ENCODE data around the gene PFDN4.

Gene PFDN4

GRCh38 chr20:54168961-54169862 is 38.7 kb upstream of the PFDN4 start:
- Histone ChIP-seq H3K27ac (ENCODE audit: low read length) (no peak overlapping the region), H3K27me3 (ENCODE audit: insufficient read depth, low read length, poor library complexity) (peaks cover 58% of the 10 kb centered on the region), H3K4me2 (ENCODE audit: insufficient read depth, low read length) (no peak overlapping the region)

GRCh38 chr20:54170026-54170471 is 37.8 kb upstream of the PFDN4 start:
- no peaks in the 10 kb centered on the region for H3K79me2 ChIP-seq (ENCODE audit: insufficient read depth, low read length)
- H3K4me2 ChIP-seq (ENCODE audit: insufficient read depth, low read length) = no peak overlapping the region
- no peaks in the 10 kb centered on the region for H4K20me1 ChIP-seq (ENCODE audit: insufficient read depth, low read length)
- H3K27me3 ChIP-seq (ENCODE audit: insufficient read depth, low read length, poor library complexity) = peaks cover 57% of the 10 kb centered on the region
- DNase-seq = no peak
- H3K4me3 ChIP-seq (ENCODE audit: low read depth in 1 of 2, low read length in 2 of 2) = no peak overlapping the region
- H2AFZ ChIP-seq (ENCODE audit: low read depth, low read length) = no peak overlapping the region
- no peaks in the 10 kb centered on the region for H3K4me1 ChIP-seq (ENCODE audit: insufficient read depth, low read length)
- no peak for ATAC-seq (ENCODE audit: insufficient read depth, low read depth)
- no peaks in the 10 kb centered on the region for H3K36me3 ChIP-seq (ENCODE audit: insufficient read depth, low read length)
- no peaks in the 10 kb centered on the region for H3K9me3 ChIP-seq (ENCODE audit: insufficient read depth, low read length, severe bottlenecking)
- TF ChIP-seq, protein P1, sequence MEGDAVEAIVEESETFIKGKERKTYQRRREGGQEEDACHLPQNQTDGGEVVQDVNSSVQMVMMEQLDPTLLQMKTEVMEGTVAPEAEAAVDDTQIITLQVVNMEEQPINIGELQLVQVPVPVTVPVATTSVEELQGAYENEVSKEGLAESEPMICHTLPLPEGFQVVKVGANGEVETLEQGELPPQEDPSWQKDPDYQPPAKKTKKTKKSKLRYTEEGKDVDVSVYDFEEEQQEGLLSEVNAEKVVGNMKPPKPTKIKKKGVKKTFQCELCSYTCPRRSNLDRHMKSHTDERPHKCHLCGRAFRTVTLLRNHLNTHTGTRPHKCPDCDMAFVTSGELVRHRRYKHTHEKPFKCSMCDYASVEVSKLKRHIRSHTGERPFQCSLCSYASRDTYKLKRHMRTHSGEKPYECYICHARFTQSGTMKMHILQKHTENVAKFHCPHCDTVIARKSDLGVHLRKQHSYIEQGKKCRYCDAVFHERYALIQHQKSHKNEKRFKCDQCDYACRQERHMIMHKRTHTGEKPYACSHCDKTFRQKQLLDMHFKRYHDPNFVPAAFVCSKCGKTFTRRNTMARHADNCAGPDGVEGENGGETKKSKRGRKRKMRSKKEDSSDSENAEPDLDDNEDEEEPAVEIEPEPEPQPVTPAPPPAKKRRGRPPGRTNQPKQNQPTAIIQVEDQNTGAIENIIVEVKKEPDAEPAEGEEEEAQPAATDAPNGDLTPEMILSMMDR (IDR thresholded peaks at IDR 0.05; ENCODE audit: borderline replicate concordance, extremely low read depth, low read length, poor library complexity, severe bottlenecking) = no peak
- TF ChIP-seq EZH2 (IDR thresholded peaks at IDR 0.05; ENCODE audit: borderline replicate concordance, low read depth, low read length, severe bottlenecking) = no peak
- no peak overlapping the region for H3K27ac ChIP-seq (ENCODE audit: low read length)
- no peak overlapping the region for H3K9ac ChIP-seq (ENCODE audit: low read depth, low read length)

More at GRCh38 chr20:54168961-54169862, 38.7 kb upstream of the PFDN4 start:
- H3K9me3 ChIP-seq (ENCODE audit: insufficient read depth, low read length, severe bottlenecking) = no peaks in the 10 kb centered on the region
- H3K9ac ChIP-seq (ENCODE audit: low read depth, low read length) = no peak overlapping the region
- no peak overlapping the region for H2AFZ ChIP-seq (ENCODE audit: low read depth, low read length)
- no peaks in the 10 kb centered on the region for H3K4me1 ChIP-seq (ENCODE audit: insufficient read depth, low read length)
- no peaks in the 10 kb centered on the region for H3K79me2 ChIP-seq (ENCODE audit: insufficient read depth, low read length)
- DNase-seq = no peak
- no peak overlapping the region for H3K4me3 ChIP-seq (ENCODE audit: low read depth in 1 of 2, low read length in 2 of 2)
- ATAC-seq (ENCODE audit: insufficient read depth, low read depth) = no peak
- no peaks in the 10 kb centered on the region for H3K36me3 ChIP-seq (ENCODE audit: insufficient read depth, low read length)
- H4K20me1 ChIP-seq (ENCODE audit: insufficient read depth, low read length) = no peaks in the 10 kb centered on the region
- no peak for TF ChIP-seq EZH2 (IDR thresholded peaks at IDR 0.05; ENCODE audit: borderline replicate concordance, low read depth, low read length, severe bottlenecking)

GRCh38 chr20:54170963-54171362 is 36.9 kb upstream of the PFDN4 start:
- Histone ChIP-seq H3K4me2 (ENCODE audit: insufficient read depth, low read length) (no peak overlapping the region), H2AFZ (ENCODE audit: low read depth, low read length) (no peak overlapping the region), H3K27me3 (ENCODE audit: insufficient read depth, low read length, poor library complexity) (peaks cover 50% of the 10 kb centered on the region), H3K36me3 (ENCODE audit: insufficient read depth, low read length) (no peaks in the 10 kb centered on the region), H3K4me3 (ENCODE audit: low read depth in 1 of 2, low read length in 2 of 2) (no peak overlapping the region), H3K9ac (ENCODE audit: low read depth, low read length) (no peak overlapping the region), H4K20me1 (ENCODE audit: insufficient read depth, low read length) (no peaks in the 10 kb centered on the region), H3K4me1 (ENCODE audit: insufficient read depth, low read length) (no peaks in the 10 kb centered on the region), H3K27ac (ENCODE audit: low read length) (no peak overlapping the region), H3K79me2 (ENCODE audit: insufficient read depth, low read length) (no peaks in the 10 kb centered on the region), H3K9me3 (ENCODE audit: insufficient read depth, low read length, severe bottlenecking) (no peaks in the 10 kb centered on the region)
- DNase-seq (no peak), ATAC-seq (ENCODE audit: insufficient read depth, low read depth) (no peak)
- no peak for TF ChIP-seq EZH2 (IDR thresholded peaks at IDR 0.05; ENCODE audit: borderline replicate concordance, low read depth, low read length, severe bottlenecking)
- TF ChIP-seq, protein P1 (IDR thresholded peaks at IDR 0.05; ENCODE audit: borderline replicate concordance, extremely low read depth, low read length, poor library complexity, severe bottlenecking) = no peak

GRCh38 chr20:54172532-54172855 is 35.4 kb upstream of the PFDN4 start:
- Histone ChIP-seq H3K4me3 (ENCODE audit: low read depth in 1 of 2, low read length in 2 of 2) (no peak overlapping the region), H3K36me3 (ENCODE audit: insufficient read depth, low read length) (no peaks in the 10 kb centered on the region), H3K4me2 (ENCODE audit: insufficient read depth, low read length) (no peak overlapping the region), H3K27me3 (ENCODE audit: insufficient read depth, low read length, poor library complexity) (peaks cover 40% of the 10 kb centered on the region), H3K27ac (ENCODE audit: low read length) (no peak overlapping the region), H3K9ac (ENCODE audit: low read depth, low read length) (no peak overlapping the region), H4K20me1 (ENCODE audit: insufficient read depth, low read length) (no peaks in the 10 kb centered on the region), H3K9me3 (ENCODE audit: insufficient read depth, low read length, severe bottlenecking) (no peaks in the 10 kb centered on the region), H2AFZ (ENCODE audit: low read depth, low read length) (no peak overlapping the region), H3K79me2 (ENCODE audit: insufficient read depth, low read length) (no peaks in the 10 kb centered on the region), H3K4me1 (ENCODE audit: insufficient read depth, low read length) (no peaks in the 10 kb centered on the region)
- DNase-seq (no peak), ATAC-seq (ENCODE audit: insufficient read depth, low read depth) (no peak; the same call in 2 of the 3 replicates)
- TF ChIP-seq, protein P1 (IDR thresholded peaks at IDR 0.05; ENCODE audit: borderline replicate concordance, extremely low read depth, low read length, poor library complexity, severe bottlenecking) = no peak
- TF ChIP-seq EZH2 (IDR thresholded peaks at IDR 0.05; ENCODE audit: borderline replicate concordance, low read depth, low read length, severe bottlenecking) = no peak
